HG03432 (cell line): Measurements from ENCODE around the gene CPLX3.

Source experiments
- ATAC-seq: cut with Tn5 transposase; IDR thresholded peaks from one replicate; pipeline ENCODE4 v1.9.1; 2021; ENCODE audit warnings: mild to moderate bottlenecking, moderate library complexity; ENCODE audit not compliant: unreplicated experiment

The CPLX3 gene

DNA sequence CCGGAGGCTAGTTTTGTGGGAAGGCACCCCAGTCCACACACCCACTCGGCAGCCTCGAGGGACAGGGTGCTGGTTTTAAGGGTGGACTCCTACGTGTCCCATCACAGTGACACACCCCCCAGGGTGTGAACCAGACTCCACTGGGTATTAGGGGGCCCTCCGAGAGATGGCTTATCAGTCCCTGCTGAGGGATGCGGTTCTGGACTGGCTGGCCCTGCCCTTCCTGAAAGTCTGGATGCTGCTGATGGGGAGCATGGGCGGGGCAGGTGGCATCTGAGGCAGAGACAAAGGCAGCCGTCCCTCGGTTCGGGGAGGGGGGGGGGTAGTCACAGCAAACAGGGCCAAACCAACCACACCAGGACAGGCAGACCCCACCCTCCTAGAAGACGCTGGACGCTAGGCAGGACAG is 17.5 kb downstream of the CPLX3 start:
- ATAC-seq, result no peak

DNA sequence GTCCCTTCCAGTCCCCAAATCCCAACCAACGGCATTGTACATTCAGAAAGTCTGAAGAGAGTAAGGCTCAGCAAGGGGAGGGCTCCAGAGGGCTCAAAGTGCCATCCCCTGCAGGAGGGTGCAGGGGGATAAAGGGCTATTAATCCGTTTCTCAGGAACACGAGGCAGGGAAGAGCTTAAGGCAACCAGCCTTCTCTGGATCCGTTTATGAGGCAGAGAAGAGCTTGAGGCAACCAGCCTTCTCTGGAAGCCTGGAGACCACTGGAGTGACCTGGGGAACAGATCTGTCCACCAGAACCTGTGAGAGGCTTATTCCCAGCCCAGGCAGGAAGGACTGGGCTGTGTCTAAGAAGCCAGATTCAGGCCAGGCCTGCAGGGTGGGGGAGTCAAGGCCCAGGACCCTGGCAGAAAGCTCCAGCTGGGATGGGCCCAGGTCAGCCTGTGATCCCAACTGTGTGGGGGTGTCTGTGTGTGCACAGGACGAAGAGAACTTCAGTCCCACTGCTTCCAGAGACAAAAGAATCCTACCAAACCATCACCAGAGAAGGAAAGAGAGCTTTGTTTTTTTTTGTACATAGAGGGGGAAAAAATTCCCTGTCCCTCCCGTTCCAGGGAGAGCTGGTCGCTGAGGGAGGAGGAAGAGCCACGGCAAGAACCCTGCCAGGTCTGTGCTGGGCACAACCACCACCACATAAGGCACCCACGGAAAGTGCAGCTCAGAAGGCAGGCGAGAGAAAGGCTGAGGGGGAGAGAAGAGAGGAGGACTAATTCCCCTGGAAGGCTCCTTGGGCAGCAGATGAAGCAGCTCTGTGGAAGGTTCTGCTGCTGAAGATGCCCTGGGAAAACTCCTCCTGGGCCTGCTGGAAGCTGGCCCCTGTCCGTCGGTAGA is 18.1 kb downstream of the CPLX3 start:
- no peak for ATAC-seq

GRCh38 chr15:74845208-74845568 is 18.8 kb downstream of the CPLX3 start:
- ATAC-seq, result no peak

DNA sequence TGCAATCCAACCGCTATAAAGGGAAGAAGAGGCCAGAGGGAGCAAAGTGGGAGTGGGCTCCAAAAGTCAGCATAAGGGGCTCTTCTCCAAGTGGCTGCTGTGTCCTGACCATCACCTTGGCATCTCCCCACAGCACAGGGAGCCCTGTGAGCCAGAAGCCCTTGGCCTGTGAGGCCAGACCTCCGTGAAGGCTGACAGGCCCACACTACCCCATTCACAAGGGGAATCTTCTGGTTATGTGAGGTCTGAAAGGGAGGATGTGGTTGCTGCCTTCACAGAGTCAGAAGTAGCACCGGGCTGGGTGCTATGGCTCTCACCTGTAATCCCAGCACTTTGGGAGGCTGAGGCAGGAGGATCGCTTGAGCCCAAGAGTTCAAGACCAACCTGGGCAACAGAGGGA is 19.2 kb downstream of the CPLX3 start:
- ATAC-seq, result no peak

DNA sequence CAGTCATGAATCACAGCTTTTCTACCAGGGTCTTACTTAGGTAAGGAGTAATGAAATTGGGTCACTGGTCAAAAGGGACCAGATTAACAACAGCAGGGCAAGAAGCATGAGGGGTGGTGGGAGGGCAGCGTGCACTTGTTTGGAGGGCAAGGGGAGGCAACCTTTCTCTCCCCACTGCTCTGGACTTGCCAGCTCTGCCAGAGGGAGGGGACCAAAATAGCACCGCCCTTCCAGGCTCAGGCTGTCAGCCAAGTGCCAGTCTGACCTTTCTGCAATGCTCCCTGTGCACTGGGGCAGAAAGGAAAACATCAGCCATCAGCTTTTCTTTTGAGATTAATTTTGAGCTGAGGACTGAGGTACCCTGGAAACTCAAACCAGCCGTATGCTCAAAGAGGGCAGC is 21.0 kb downstream of the CPLX3 start:
- ATAC-seq, result no peak

- no peak for ATAC-seq
These were observed 24.0 kb downstream of the CPLX3 start for GRCh38 chr15:74850393-74850792.

GRCh38 chr15:74851960-74852359 is 25.5 kb downstream of the CPLX3 start:
- no peak for ATAC-seq

GRCh38 chr15:74854453-74855022 is 28.1 kb downstream of the CPLX3 start:
- no peak for ATAC-seq

- no peak for ATAC-seq
These were observed 29.4 kb downstream of the CPLX3 start for GRCh38 chr15:74855857-74856256.

DNA sequence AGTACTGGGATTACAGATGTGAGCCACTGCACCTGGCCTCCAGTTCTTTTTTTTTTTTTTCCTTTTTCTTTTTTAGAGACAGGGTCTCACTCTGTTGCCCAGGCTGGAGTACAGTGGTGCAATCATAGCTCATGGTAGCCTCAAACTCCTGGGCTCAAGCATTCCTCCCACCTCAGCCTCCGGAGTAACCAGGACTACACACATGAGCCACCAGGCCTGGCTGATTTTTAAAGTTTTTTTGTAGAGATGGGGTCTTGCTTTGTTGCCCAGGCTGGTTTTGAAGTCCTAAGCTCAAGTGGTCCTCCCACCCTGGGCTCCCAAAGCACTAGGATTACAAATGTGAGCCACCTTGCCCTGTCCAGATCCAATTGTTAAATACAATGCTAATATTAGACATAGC is 30.1 kb downstream of the CPLX3 start:
- no peak for ATAC-seq

DNA sequence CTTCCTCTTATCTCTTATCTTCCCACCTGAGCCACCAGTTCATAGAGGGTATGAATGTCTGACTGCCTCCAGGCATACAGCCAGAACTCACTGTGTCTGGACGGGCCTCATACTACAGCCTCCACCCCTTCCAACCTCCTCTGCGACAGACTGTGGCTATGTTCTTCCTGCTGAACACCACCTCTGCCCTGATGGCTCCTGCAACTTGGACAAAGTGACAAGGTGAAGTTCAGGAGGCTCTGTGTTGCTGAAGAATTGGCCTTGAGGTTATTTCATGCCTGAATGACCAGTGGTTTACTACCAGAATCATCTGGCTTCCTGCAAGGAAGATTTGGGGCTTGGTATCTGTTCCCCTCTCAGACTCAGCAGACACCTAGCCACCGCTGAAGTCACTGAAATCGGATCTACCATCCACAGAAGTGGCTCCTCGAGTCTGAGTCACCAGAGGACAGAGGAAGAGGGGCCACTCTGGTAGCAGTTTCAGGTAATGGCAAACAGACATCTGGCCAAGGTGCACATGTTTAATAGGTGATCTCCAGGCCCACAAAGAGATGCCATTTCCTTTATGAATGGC is 30.7 kb downstream of the CPLX3 start:
- peak; percentile 76 for ATAC-seq

DNA sequence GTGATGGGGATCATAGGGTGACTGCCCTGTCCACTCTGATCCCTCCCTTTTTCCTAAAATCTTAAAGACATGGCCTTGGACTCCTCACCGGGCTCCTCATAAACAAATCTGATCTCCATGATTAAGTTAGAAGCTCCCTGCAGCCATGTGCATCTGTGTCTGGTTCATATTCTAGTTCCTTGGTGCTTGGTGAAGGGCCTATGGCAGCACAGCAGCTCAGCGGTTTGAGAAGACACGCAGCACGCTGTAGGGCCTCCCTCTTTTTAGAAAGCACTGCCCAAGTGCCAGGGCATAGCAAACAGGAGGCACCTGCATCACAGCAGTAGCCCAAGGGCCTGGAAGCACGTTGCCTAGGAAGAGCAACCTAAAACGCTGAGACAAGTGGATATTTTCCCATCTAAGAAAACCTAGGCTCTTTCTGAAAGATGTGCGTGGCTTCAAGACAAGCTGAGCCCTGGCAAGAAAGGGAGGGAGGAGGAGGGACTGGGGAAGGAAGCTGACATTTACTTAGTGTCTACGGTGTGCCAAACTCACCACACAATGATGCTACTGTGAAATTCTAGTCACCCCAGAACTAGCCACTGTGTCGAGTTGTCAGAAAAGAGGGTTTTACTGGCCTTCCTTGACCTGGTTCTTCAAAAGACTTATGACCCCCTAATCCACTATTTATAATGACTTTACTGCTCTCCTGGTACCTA is 31.4 kb downstream of the CPLX3 start:
- peak; percentile 14 for ATAC-seq

GRCh38 chr15:74858369-74858740 is 31.9 kb downstream of the CPLX3 start:
- ATAC-seq, result no peak

- ATAC-seq, result no peak
These were observed 37.0 kb downstream of the CPLX3 start for GRCh38 chr15:74863239-74864056.

GRCh38 chr15:74864296-74864695 is 37.9 kb downstream of the CPLX3 start:
- ATAC-seq, result no peak

GRCh38 chr15:74865316-74865715 is 38.9 kb downstream of the CPLX3 start:
- no peak for ATAC-seq

- no peak for ATAC-seq
These were observed 39.7 kb downstream of the CPLX3 start for GRCh38 chr15:74866090-74866489.

DNA sequence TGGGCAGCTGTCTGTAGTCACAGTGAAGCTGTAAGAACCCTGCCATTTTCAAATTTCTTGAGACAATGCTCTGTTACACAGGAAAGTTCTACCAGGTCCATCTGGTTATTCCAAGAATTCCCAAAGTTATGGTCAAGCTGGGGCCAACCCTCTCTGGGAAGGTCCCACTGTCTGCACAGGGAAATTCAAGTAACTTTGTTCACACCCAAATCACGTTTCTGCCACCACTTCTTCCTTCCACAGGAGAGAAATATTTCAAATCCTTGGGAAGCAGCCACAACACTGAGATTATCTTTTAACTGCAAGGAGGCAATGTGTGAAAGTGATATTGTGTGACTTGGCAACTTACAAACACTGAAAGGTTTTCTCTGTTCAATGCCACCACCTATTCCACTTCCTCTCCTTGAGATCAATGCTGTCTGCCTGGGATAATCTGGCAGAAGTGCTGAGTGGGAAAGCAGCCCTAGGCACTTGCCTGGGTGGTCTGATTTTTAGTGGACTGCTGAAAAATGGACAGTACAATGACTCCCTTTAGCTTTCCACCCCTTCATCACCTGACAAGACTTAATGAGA is 41.1 kb downstream of the CPLX3 start:
- ATAC-seq, result no peak

GRCh38 chr15:74868059-74868458 is 41.6 kb downstream of the CPLX3 start:
- ATAC-seq, result no peak

DNA sequence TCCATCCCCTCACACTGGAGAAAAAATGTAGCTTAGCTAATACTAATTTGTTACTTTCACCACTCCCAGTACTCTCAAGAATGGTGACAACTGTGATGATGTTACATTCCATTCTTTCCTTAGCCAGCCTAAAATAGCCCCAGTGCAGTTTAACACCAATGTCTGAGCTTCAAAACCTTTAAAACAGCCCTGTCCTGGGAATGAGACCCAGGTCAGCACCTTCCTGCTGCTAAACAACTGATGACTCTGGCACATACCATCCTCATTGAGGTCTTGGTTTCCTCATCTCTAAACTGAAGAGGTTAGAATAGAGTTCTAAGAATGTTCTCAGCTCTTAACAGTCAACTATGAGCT is 42.9 kb downstream of the CPLX3 start:
- no peak for ATAC-seq
